Loucy (cell line): ENCODE results near the gene PPIA.
"Not testable (repeated sequence)": the region's sequence is repeated elsewhere in the genome, so short reads cannot be mapped to it uniquely, and the experiment has no call there.

Experiments used
- H2AFZ ChIP-seq: fragments of 200-600 bp; sonication (generic); 2 replicates; pipeline ENCODE4 v1.6.0; 2016; ENCODE audit warnings: antibody characterized with exemption, mild to moderate bottlenecking, low read length, moderate library complexity
- H3F3A ChIP-seq: fragments of 200-600 bp; 2 replicates; pipeline ENCODE4 v1.6.0; 2016; ENCODE audit warnings: antibody characterized with exemption, low read depth, mild to moderate bottlenecking
- H3K27me3 ChIP-seq: fragments of 200-600 bp; sonication (generic); 2 replicates; pipeline ENCODE4 v1.6.1; 2014; ENCODE audit warnings: low read length, mild to moderate bottlenecking; ENCODE audit not compliant: insufficient read depth, poor library complexity, severe bottlenecking
- H3K36me3 ChIP-seq: fragments of 200-600 bp; sonication (generic); 2 replicates; pipeline ENCODE4 v1.6.1; 2016; ENCODE audit warnings: low read length; ENCODE audit not compliant: insufficient read depth
- H3K4me1 ChIP-seq: fragments of 200-600 bp; sonication (generic); 2 replicates; pipeline ENCODE4 v1.5.1; 2014; ENCODE audit warnings: low read length, mild to moderate bottlenecking; ENCODE audit not compliant: insufficient read depth, poor library complexity, severe bottlenecking
- H3K4me2 ChIP-seq: fragments of 200-600 bp; sonication (generic); 2 replicates; pipeline ENCODE4 v1.6.0; 2014; ENCODE audit warnings: antibody characterized with exemption, low read length, low read depth, mild to moderate bottlenecking; ENCODE audit not compliant: poor library complexity, severe bottlenecking
- H3K4me3 ChIP-seq: fragments of 200-600 bp; sonication (generic); 2 replicates; pipeline ENCODE4 v1.5.1; 2014; ENCODE audit warnings: low read length, mild to moderate bottlenecking, mixed read lengths; ENCODE audit not compliant: poor library complexity, severe bottlenecking
- H3K79me2 ChIP-seq: fragments of 200-600 bp; sonication (generic); 2 replicates; pipeline ENCODE4 v1.6.1; 2014; ENCODE audit warnings: low read length; ENCODE audit not compliant: insufficient read depth
- H3K9ac ChIP-seq: fragments of 200-600 bp; sonication (generic); 2 replicates; pipeline ENCODE4 v1.6.0; 2014; ENCODE audit warnings: mild to moderate bottlenecking, low read depth, low read length, moderate library complexity; ENCODE audit not compliant: poor library complexity, severe bottlenecking
- H3K9me2 ChIP-seq: fragments of 200-600 bp; sonication (generic); replicated peaks from 2 replicates; pipeline ENCODE4 v1.6.1; 2016; ENCODE audit warnings: low read depth, low read length, mixed read lengths
- H3K9me3 ChIP-seq: fragments of 200-600 bp; sonication (generic); 2 replicates; pipeline ENCODE4 v1.6.1; 2014; ENCODE audit warnings: mild to moderate bottlenecking, antibody characterized with exemption, low read length, low read depth; ENCODE audit not compliant: insufficient read depth
- H4K20me1 ChIP-seq: fragments of 200-600 bp; sonication (generic); 2 replicates; pipeline ENCODE4 v1.6.0; 2014; ENCODE audit warnings: antibody characterized with exemption, low read length, mild to moderate bottlenecking; ENCODE audit not compliant: insufficient read depth, poor library complexity, severe bottlenecking
- CTCF ChIP-seq: fragments of 200-600 bp; sonication (generic); conservative IDR thresholded peaks from 2 replicates; pipeline ENCODE4 v1.5.1; 2014; ENCODE audit warnings: mild to moderate bottlenecking, antibody characterized with exemption, low read length
- EZH2phosphoT487 ChIP-seq: fragments of 200-600 bp; IDR thresholded peaks from 2 replicates; pipeline ENCODE4 v1.6.1; 2018; ENCODE audit warnings: antibody characterized with exemption, mild to moderate bottlenecking, moderate library complexity, borderline replicate concordance

The PPIA gene

GRCh38 chr7:44802418-44803025, 6.0 kb downstream of the PPIA start:
- Histone ChIP-seq H3K4me2 (peak overlapping the region; percentile 26), H2AFZ (no peak overlapping the region), H3K9me3 (no peaks in the 10 kb centered on the region), H3K9me2 (no peaks in the 10 kb centered on the region), H3K9ac (no peak overlapping the region), H3F3A (peaks cover 6% of the 10 kb centered on the region; the same call in 1 of the 2 replicates), H3K79me2 (peaks cover 51% of the 10 kb centered on the region), H3K27me3 (no peaks in the 10 kb centered on the region), H3K36me3 (peaks cover 60% of the 10 kb centered on the region), H3K4me3 (no peak overlapping the region), H4K20me1 (peaks cover 53% of the 10 kb centered on the region), H3K4me1 (peaks cover 26% of the 10 kb centered on the region)
- TF ChIP-seq EZH2phosphoT487 (no peak), CTCF (no peak)

- Histone ChIP-seq H4K20me1 (peaks cover 38% of the 10 kb centered on the region), H3K79me2 (peaks cover 36% of the 10 kb centered on the region), H3K4me1 (peaks cover 13% of the 10 kb centered on the region), H3K36me3 (peaks cover 47% of the 10 kb centered on the region)
- H3K9me2 ChIP-seq, H3K9ac ChIP-seq, H3K4me3 ChIP-seq, H3F3A ChIP-seq, H3K27me3 ChIP-seq, H3K9me3 ChIP-seq, H2AFZ ChIP-seq, H3K4me2 ChIP-seq: not testable (repeated sequence)
These were observed 7.5 kb downstream of the PPIA start for GRCh38 chr7:44803828-44804519.

- H3K9me3 ChIP-seq = no peaks in the 10 kb centered on the region
- no peak overlapping the region for H3K4me2 ChIP-seq
- H3K4me1 ChIP-seq = no peaks in the 10 kb centered on the region
- no peaks in the 10 kb centered on the region for H3K9me2 ChIP-seq
- H3K27me3 ChIP-seq = no peaks in the 10 kb centered on the region
- H2AFZ ChIP-seq = no peak overlapping the region
- peaks cover 6% of the 10 kb centered on the region; the same call in 1 of the 2 replicates for H3F3A ChIP-seq
- peaks cover 16% of the 10 kb centered on the region for H3K79me2 ChIP-seq
- TF ChIP-seq CTCF (no peak), EZH2phosphoT487 (no peak)
- H3K4me3 ChIP-seq = no peak overlapping the region
- H4K20me1 ChIP-seq = peaks cover 20% of the 10 kb centered on the region
- H3K36me3 ChIP-seq = peaks cover 28% of the 10 kb centered on the region
- H3K9ac ChIP-seq = no peak overlapping the region
These were observed 9.5 kb downstream of the PPIA start for GRCh38 chr7:44805950-44806349.
